NCI-H1105 (cell line): ENCODE results near the gene MMRN2.
"Not testable (repeated sequence)": the region's sequence is repeated elsewhere in the genome, so short reads cannot be mapped to it uniquely, and the experiment has no call there.

Experiments
- DNase-seq: peaks from one replicate; lab custom pipeline; 2025; lab: John Stamatoyannopoulos, UW

MMRN2 gene

GRCh38 chr10:86956195-86956847 is 1.1 kb downstream of the MMRN2 start:
- no peak for DNase-seq

DNA sequence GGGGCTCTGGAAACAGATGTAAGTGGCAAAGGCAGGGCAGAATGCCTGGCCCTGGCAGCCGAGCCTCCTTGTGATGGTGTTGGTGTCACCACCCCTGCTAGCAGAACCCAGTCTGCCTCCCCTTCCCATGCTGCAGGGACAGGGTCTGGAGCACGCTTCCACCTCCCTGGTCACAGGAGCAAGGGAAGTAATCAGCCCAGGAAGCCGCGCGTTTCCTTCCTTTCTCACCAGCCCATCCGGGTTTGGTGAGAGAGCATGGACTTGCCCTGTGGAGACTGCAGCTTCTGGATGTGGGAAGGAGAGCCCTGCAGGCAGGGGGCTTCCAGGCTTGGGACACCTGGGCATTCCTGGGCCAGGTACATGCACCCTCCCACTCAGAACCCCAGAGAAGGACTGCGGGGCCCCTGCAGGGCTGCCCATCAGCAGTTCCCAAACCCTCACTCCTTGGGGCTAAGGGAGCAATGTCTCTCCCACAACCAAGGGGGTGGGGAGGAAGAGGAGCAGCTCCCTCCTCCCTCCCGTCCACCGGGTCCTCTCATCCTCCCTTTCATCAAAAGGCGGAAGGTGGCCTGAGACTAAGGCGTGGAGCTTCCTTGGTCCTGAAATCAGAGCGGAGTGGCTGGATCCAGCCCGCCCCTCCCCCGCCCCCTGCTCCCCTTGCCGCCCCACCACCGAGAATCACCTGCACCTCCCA is 1.8 kb downstream of the MMRN2 start:
- DNase-seq = no peak

GRCh38 chr10:86954681-86955500 is 2.5 kb downstream of the MMRN2 start:
- DNase-seq = no peak

- DNase-seq = no peak
These were observed 3.4 kb downstream of the MMRN2 start for GRCh38 chr10:86953747-86954680.

DNA sequence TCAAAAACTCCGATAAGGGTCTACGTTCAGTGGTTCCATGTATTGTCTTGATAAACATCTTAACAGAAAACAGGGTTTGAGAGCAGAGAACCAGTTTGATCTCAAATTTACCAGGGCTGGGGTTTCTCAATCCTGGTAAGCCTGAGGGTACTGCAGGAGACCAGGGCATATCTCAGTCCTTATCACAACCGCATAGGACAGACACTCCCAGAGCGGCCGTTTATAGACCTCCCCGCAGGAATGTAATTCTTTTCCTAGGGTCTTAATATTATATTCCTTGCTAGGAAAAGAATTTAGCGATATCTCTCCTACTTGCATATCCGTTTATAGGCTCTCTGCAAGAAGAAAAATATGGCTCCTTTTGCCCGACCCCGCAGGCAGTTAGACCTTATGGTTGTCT is 4.7 kb downstream of the MMRN2 start:
- DNase-seq = not testable (repeated sequence)

- no peak for DNase-seq
These were observed 5.3 kb downstream of the MMRN2 start for GRCh38 chr10:86952106-86952505.

DNA sequence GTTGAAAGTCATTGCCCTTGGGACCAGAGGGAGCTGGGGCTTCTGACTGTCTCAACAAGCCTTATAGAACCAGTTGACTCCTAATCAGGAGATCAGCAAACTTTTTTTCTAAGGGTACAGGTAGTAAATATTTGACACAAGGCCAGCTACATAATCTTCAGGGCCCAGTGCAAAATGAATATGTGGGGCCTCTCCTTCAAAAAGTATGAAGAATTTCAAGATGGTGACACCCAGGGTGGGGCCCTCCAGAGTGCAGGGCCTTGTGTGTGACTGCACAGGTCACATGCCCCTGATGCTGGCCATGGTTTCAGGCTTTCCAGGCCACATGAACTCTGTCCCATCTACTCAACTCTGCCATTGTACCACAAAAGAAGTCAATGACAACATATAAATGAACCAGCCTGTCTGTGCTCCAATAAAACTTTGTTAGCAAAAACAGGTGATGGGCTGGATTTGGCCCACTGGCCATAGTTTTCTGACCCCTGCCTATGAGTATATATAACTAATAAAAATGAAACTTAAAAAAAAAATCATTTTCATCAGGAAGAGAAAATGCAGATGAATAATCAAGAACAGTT is 6.1 kb downstream of the MMRN2 start:
- no peak for DNase-seq

DNA sequence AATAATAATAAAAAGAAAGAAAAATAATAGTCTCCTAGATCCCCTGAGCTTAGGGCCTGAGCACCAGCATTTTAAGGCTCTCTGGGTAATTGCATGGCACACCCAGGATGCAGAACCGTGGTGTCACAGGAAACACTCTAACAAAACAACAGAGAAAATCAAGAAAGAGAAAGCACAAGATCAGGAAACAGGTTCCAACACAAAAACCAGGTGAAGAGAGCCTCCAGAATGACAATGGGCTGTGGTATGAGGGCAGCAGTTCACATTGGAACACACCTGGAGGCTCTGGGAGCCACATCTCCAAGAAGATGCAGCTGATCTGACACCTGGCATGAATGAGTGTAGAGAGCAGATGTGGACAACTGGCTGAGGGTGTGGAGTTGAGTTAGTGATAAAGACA is 7.1 kb downstream of the MMRN2 start:
- no peak for DNase-seq

DNA sequence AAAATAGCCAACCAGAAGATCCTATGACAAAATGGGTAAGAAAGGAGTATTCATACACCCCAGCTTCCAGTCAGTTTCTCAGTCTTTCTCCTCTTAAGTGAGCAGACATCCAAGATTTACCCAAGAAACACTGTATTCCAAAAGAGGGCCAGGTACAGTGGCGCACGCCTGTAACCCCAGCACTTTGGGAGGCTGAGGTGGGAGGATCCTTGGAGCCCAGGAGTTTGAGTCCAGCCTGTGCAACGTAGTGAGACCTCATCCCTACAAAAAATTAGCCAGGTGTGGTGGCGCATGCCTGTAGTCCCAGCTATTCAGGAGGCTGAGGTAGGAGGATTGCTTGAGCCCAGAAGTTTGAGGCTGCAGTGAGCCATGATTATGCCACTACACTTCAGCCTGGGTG is 9.6 kb downstream of the MMRN2 start:
- not testable (repeated sequence) for DNase-seq

DNA sequence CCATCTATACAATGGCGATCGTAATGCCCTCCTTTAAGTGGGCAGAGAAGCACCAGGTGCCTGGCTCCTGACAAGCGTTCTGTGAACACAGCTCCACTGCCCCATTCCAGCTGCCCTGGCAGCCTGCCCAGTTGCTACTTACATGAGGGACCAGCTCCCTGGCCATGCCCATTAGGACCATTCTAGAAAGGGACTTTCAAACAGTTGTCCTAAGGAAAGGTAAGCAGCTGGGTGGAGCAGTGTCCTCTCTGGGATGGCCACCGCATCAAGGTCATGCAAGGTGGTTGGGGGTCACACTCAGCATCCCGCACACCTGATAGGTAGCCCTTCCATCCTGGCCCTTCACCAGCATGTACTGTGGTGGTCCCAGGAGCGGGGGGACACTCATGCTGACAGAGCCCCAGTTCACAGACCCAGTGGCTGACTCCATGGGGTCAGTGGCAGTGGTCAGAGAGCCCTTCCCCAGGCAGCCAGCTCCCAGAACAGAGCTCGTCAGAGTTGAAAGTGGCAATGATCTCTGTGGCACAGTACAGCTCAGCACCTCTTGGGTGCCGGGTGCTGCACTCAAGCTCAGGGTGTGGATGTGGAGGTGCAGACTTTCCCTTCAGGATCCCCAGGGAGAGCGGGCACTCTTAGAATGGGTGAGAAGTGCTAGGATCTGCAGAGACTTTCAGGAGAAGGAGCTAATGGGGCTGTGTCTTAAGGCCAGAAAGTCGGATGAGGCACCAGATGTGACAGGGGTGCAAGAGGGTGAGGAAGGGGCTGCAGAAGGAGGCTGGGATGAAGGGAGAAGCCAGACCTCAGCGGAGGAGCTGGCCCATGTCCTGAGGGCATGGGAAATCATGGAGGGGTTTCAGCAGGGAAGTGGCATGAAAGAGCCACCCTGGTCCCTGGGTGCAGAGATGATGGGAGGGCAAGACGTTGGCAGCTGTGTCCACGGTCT is 10.9 kb downstream of the MMRN2 start:
- DNase-seq = no peak

- DNase-seq = no peak
These were observed 11.8 kb downstream of the MMRN2 start for GRCh38 chr10:86945361-86946212.

DNA sequence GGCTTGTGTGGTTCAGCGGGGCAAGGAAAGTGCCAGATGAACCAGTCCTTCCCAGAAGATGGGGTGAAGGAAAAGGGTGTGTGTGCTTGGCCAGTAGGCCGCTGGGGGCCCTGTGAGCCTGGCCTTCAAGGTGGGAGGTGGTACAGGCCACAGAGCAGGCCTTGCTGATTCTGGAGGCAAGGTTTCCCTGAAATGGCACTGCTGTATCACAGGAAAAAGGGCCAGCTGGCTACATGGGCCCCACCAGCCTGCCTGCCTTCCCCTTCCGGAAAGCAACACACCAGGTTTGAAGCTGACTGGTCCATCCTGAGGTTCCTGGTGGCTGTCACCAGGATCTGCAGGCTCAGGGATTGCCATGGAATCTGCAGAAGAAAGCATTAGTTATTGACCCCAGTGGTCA is 12.5 kb downstream of the MMRN2 start:
- no peak for DNase-seq

- DNase-seq = no peak
These were observed 12.9 kb downstream of the MMRN2 start for GRCh38 chr10:86944471-86944870.

- no peak for DNase-seq
These were observed 13.4 kb downstream of the MMRN2 start for GRCh38 chr10:86944031-86944419.

DNA sequence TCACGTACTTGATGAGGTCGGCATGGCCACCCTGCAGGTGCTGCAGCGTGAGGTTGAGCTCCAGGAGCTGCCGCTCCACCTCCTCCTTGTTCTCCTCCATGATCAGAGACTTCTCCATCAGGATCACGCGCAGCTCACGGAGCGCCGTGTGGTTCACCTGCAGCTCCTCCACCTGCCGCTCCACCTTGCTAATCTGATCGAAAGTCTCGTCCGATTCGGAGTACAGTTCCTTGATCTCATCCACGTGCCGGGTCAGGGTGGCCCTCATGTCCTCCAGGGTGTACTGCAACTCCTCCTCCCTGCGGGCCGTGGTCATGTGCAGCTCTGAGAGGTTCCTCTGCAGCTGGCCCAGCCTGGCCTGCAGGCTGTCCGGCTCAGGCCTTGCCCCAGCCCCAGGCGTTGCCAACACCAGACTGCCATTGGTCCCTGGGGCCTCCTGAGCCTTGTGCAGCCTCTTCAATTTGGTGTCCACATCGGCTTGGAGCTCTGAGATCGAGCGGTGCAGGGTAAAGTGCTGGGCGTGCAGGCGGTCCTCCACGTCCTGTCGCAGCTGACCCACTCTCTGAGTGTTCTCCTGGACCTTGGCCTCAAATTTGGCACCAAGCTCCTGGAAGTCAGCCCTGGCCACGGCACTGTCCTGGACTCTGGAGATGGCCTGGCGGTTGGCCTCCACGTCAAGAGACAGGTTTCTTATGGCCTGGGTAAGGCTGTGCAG is 13.9 kb downstream of the MMRN2 start:
- no peak for DNase-seq

DNA sequence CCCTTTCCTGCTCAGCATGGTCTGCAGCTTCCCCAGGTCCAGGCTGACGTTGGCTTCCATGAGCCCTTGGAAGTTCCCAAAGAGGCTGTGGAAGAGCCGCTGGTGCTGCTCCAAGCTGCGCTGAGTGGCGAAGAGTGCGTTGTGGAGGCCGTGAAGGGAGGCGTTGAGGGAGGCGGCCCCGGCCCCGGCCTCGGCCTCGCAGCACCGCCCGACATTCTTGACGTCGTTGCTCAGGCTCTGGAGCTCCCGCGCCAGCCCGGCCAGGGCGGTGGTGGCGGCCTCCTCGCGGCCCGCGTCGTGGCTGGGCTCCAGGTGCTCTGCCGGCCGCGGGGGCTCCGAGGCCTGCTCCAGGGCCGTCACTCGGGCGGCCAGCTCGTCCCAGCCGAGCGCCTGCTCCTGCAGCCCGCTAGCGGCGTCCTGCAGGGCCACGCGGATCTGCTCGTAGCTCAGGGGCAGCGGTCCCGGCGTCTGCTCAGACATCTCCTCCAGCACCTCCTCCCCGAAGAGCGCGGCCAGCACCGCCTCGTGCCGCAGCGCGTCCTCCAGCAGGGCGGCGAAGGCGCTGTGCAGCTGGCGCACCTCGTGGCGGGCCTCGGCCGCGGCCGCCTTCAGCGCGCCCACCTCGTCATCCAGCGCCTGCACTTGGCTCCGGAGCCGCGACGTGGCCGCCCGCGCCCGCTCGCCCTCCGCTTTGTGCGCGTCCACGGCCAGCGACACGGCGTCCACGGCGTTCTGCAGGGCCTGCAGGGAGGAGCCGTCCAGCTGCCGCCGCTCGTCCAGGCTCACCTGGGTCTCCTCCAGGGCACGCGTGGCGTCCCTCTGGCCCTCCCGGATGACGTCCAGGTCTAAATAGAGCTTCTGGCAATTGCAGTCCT is 14.7 kb downstream of the MMRN2 start:
- DNase-seq = no peak

- DNase-seq = no peak
These were observed 15.4 kb downstream of the MMRN2 start for GRCh38 chr10:86941991-86942421.

GRCh38 chr10:86941426-86941825 is 16.0 kb downstream of the MMRN2 start:
- no peak for DNase-seq
